Activated CD4-positive, alpha-beta T cell treated with anti-CD3 and anti-CD28 coated beads, Interleukin-2, amount 10 ng/mL, durations not matched to agents 7 days and 5 days (primary cell): ENCODE results near the gene S1PR3. TPM values are rescaled to one million over a fixed set of nuclear protein-coding genes. Genes with fewer than 3 reads are reported as not detected.

Experiments
- CTCF ChIA-PET: fragments of 350-600 bp; sonication (Branson Sonifier 250); formaldehyde crosslinking; loops from one replicate; lab custom pipeline; 2021; ENCODE audit warnings: antibody characterized with exemption; lab: Charles Lee
- POLR2A ChIA-PET: fragments of 350-600 bp; sonication (Branson Sonifier 250); formaldehyde crosslinking; loops from one replicate; lab custom pipeline; 2021; ENCODE audit warnings: antibody characterized with exemption; lab: Charles Lee
- DNase-seq: peaks from one replicate; pipeline ENCODE4 v3.0.0-alpha.2; 2020
- H3K27ac Mint-ChIP-seq: one replicate; pipeline ENCODE4 v1.8.0; 2021; ENCODE audit warnings: mild to moderate bottlenecking, moderate library complexity, mixed read lengths
- H3K27me3 Mint-ChIP-seq: one replicate; pipeline ENCODE4 v1.8.0; 2021; ENCODE audit warnings: mixed read lengths
- H3K36me3 Mint-ChIP-seq: one replicate; pipeline ENCODE4 v1.8.0; 2021; ENCODE audit warnings: low read depth, mixed read lengths
- H3K4me1 Mint-ChIP-seq: one replicate; pipeline ENCODE4 v1.8.0; 2021; ENCODE audit warnings: mixed read lengths
- H3K4me3 Mint-ChIP-seq: one replicate; pipeline ENCODE4 v1.8.0; 2021; ENCODE audit warnings: mild to moderate bottlenecking, moderate library complexity, mixed read lengths
- H3K9me3 Mint-ChIP-seq: one replicate; pipeline ENCODE4 v1.8.0; 2021; ENCODE audit warnings: mixed read lengths
- total RNA-seq, 2 experiments: library from RNA; stranded (reverse); gene quantifications; one replicate each; pipeline ENCODE4 v1.2.3, GENCODE V29; 2021

The S1PR3 gene
- total RNA-seq, 2 experiments from 2014 or later, result 0.12 to 0.15 TPM

DNA sequence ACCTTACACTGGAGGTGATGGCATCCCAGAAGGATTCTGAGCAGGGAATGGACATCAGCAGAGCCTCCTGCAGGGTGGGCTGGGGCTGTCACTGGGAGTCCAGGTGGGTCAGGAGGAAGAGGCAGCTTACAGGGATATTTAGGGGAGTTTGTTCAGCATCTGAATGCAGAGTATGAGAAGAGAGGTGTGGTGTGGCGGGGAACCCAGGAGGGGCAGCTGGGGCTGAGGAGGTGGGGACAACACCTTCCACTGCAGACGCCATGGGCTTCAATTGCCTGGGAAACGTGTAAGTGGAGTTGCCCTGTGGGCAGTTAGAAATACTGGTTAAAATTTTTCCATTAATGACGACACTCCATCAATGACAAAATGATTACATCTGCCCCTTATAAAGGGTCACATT is 33.5 kb downstream of the S1PR3 start:
- peaks cover 4% of the 10 kb centered on the region for H3K27me3 Mint-ChIP-seq
- H3K27ac Mint-ChIP-seq, result no peak overlapping the region
- H3K36me3 Mint-ChIP-seq, result no peaks in the 10 kb centered on the region
- H3K9me3 Mint-ChIP-seq, result peaks cover 4% of the 10 kb centered on the region
- no peak overlapping the region for H3K4me3 Mint-ChIP-seq
- POLR2A ChIA-PET, result no interaction called here
- CTCF ChIA-PET, result no interaction called here
- DNase-seq, result no peak
- H3K4me1 Mint-ChIP-seq, result no peaks in the 10 kb centered on the region

DNA sequence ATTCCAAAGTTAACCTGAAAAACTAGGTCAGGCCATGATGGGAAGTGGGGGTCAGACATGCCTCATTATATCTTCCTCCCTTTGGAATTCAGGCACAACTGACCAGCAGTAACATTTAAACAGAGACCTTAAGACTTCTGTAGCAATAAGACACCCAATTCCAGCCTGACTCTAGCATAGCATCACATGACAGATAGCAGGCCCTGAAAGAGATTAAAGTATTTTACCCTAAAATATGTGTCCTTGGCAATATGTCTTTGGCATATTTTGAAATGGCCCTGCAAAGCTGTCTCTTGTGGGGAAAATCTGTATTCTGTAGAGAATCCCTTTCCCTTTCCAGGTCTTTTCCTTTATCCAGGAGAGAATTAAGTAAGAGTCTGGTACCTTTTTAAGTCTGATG is 34.3 kb downstream of the S1PR3 start:
- ChIA-PET POLR2A (no interaction called here), CTCF (no interaction called here)
- H3K27me3 Mint-ChIP-seq, result peaks cover 4% of the 10 kb centered on the region
- H3K27ac Mint-ChIP-seq, result no peak overlapping the region
- H3K36me3 Mint-ChIP-seq, result no peaks in the 10 kb centered on the region
- H3K9me3 Mint-ChIP-seq, result peaks cover 7% of the 10 kb centered on the region
- DNase-seq, result no peak
- H3K4me3 Mint-ChIP-seq, result no peak overlapping the region
- H3K4me1 Mint-ChIP-seq, result no peaks in the 10 kb centered on the region

DNA sequence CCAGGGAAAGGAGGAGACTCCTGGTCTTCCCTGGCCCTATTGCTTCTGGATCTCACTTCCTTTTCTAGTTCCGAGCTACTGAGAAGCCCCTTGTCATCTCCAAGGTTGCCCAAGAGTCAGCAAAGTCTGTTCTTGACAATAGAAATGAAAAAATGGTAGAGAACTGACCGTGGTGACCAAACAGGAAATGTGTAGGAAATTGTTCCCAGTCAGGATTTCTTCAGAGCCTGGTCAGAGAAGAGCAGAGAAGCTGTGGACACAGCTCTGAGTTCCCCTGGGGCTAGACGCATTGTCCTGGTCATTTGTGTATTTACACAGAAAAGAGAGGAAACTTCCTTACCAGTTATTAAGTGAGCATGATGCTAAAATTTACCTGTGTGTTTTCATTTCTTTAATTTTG is 35.6 kb downstream of the S1PR3 start:
- Mint-ChIP-seq H3K27ac (no peak overlapping the region), H3K36me3 (no peaks in the 10 kb centered on the region), H3K4me1 (no peaks in the 10 kb centered on the region), H3K4me3 (no peak overlapping the region), H3K27me3 (peaks cover 10% of the 10 kb centered on the region), H3K9me3 (peaks cover 7% of the 10 kb centered on the region)
- no peak for DNase-seq
- ChIA-PET CTCF (no interaction called here), POLR2A (no interaction called here)

DNA sequence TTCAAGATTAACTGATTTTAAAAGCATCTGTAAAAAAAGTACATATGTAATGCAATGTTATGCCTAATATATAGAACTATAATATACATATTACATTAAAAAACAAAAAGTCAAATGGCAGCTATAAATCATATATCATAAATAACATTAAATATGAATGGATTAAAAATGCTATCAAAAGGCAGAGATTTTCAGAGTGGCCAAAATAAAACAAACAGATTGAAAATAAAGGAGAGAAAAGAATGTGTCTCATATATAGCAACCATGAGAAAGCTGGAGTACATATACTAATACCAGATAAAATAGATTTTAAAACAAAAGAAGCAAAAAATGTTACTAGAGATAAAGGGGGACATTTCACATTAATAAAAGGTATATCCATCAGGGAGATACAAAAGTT is 38.5 kb downstream of the S1PR3 start:
- ChIA-PET POLR2A (no interaction called here), CTCF (no interaction called here)
- Mint-ChIP-seq H3K4me3 (no peak overlapping the region), H3K27me3 (peaks cover 17% of the 10 kb centered on the region), H3K4me1 (no peaks in the 10 kb centered on the region), H3K36me3 (no peaks in the 10 kb centered on the region), H3K27ac (no peak overlapping the region), H3K9me3 (peaks cover 7% of the 10 kb centered on the region)
- no peak for DNase-seq

DNA sequence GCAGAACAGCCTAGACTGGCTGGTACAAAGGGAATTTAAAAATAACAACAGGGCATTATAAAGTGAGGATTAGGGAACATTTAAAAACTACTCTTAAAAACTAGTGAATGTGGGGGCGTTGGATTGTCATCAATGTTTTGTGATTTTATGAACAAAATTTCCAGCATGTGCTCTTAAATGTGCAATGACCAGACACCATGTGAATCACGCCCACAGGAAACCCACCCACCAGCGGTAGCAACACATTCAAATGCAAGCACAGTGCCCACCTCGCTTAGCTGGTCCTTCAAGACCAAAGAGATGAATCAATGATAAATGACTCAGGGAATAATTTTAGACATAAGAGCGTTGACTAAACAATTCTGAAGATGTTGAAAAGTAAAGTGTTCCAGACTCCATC is 40.9 kb downstream of the S1PR3 start:
- DNase-seq, result no peak
- ChIA-PET CTCF (no interaction called here), POLR2A (no interaction called here)
- peaks cover 7% of the 10 kb centered on the region for H3K9me3 Mint-ChIP-seq
- H3K36me3 Mint-ChIP-seq, result no peaks in the 10 kb centered on the region
- H3K4me1 Mint-ChIP-seq, result no peaks in the 10 kb centered on the region
- peaks cover 32% of the 10 kb centered on the region for H3K27me3 Mint-ChIP-seq
- no peak overlapping the region for H3K4me3 Mint-ChIP-seq
- no peak overlapping the region for H3K27ac Mint-ChIP-seq

DNA sequence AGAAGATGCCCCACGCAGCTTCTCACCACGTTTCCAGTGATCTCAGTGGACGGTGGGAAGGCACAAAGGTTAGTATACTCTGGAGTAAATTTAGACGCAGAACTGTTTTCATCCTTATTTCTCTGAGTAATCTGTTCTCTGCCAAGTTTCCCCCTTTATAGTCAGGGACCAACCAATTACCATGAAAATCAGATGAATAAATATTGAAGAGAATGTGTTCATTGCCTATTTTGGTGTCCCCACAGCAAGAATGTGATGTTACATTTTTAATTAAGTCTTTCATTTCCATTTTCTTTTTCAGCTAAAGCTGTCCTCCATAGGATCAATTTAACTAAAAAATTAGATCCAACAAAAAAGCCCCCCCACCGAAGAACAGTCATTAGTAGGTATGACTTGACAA is 41.4 kb downstream of the S1PR3 start:
- POLR2A ChIA-PET, result no interaction called here
- Mint-ChIP-seq H3K36me3 (no peaks in the 10 kb centered on the region), H3K9me3 (peaks cover 7% of the 10 kb centered on the region), H3K4me1 (no peaks in the 10 kb centered on the region), H3K4me3 (no peak overlapping the region), H3K27me3 (peaks cover 34% of the 10 kb centered on the region), H3K27ac (no peak overlapping the region)
- no peak for DNase-seq
- CTCF ChIA-PET, result no interaction called here

DNA sequence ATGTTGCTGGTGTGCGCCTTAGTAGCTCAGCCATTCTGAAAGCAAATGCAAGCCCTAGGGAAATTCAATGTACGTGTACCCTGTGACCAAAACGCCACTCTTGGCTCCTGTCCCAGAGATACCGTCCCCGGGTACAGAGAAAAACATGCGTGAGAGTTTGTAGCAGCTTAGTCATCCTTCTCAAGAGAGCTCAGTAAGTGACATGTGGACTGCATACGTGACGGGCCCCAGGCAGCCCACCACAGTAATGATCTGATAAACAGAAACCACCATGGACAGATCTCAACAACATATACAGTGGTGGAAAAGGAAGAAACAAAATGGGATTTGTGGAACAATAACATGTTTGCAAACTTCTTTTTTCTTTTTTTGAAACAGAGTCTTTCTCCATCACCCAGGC is 45.1 kb downstream of the S1PR3 start:
- Mint-ChIP-seq H3K4me3 (no peak overlapping the region), H3K27me3 (peaks cover 28% of the 10 kb centered on the region), H3K9me3 (no peaks in the 10 kb centered on the region), H3K36me3 (no peaks in the 10 kb centered on the region), H3K4me1 (no peaks in the 10 kb centered on the region), H3K27ac (no peak overlapping the region)
- DNase-seq, result no peak
- CTCF ChIA-PET, result interaction anchor here (0.6 to 1.2 kb wide), 2 partner anchors 34 to 317 kb away, joined by 3 read pairs; no protein-coding TSS in a partner anchor
- POLR2A ChIA-PET, result no interaction called here

DNA sequence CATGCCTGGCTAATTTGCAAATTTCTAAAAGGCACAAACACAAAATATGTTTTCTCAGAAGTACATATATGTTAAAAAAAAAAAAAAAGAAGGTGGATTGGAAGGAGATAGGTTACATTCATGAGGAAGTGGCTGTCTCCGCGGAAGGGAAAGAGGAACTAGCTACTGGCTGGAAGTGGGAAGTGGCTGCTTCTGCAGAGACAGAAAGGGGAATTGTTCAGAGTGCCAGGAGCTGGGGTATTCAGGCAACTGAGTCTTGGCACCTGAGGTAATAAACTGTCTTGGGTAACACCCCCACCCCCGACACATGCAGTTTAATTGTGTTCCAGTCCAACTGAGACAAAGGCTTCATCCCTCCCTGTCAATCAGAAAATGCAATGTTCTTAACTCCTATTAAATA is 45.6 kb downstream of the S1PR3 start:
- Mint-ChIP-seq H3K36me3 (no peaks in the 10 kb centered on the region), H3K4me3 (no peak overlapping the region), H3K27ac (no peak overlapping the region), H3K4me1 (no peaks in the 10 kb centered on the region), H3K9me3 (no peaks in the 10 kb centered on the region), H3K27me3 (peaks cover 26% of the 10 kb centered on the region)
- POLR2A ChIA-PET, result no interaction called here
- CTCF ChIA-PET, result interaction anchor here (0.6 kb wide), 1 partner anchor 42 kb away, joined by 3 read pairs; no protein-coding TSS in a partner anchor
- no peak for DNase-seq

DNA sequence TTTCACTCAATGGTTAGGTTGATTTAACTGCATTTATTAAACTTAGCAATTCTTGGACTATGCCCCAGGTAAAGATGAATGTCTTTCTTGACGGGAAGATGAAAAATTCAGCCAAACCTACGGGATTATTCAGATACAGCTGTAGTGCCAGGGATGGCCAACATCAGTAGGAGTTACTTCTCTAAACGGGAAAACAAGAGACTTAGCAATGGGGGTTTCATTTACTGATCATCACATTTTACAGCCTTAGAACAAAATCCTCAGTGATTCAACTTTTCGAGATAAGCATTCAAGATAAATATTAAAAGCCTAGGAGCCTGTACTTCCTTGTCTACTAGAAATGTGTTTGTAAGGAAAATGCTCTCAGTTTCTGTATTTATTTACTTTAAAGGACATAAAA is 46.1 kb downstream of the S1PR3 start:
- H3K4me1 Mint-ChIP-seq, result no peaks in the 10 kb centered on the region
- H3K27ac Mint-ChIP-seq, result no peak overlapping the region
- H3K9me3 Mint-ChIP-seq, result no peaks in the 10 kb centered on the region
- H3K4me3 Mint-ChIP-seq, result no peak overlapping the region
- no peaks in the 10 kb centered on the region for H3K36me3 Mint-ChIP-seq
- ChIA-PET CTCF (interaction anchor here (0.6 kb wide), 1 partner anchor 41 kb away, joined by 3 read pairs; no protein-coding TSS in a partner anchor), POLR2A (no interaction called here)
- H3K27me3 Mint-ChIP-seq, result peaks cover 24% of the 10 kb centered on the region
- DNase-seq, result no peak

DNA sequence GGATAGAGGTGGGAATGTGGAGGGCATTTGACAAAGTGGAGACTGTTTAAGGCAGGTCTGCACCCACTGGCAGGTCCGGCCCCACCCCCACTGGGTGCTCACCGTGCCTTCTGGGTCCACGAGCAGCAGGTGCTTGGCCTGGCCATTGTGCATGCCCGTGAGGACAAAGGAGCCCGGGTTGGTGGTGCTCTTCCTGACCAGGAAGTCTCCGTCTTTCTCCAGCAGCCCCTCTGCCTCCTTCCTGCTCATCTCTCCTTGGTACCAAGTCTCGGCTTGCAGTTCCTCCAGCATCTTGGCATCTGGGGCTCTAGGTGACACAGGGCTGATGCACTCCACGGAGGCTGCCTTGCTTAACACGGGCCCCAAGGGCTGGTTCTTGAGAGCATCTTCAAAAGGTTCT is 46.6 kb downstream of the S1PR3 start:
- H3K36me3 Mint-ChIP-seq, result no peaks in the 10 kb centered on the region
- no peaks in the 10 kb centered on the region for H3K4me1 Mint-ChIP-seq
- H3K27ac Mint-ChIP-seq, result no peak overlapping the region
- ChIA-PET POLR2A (no interaction called here), CTCF (no interaction called here)
- peaks cover 24% of the 10 kb centered on the region for H3K27me3 Mint-ChIP-seq
- no peaks in the 10 kb centered on the region for H3K9me3 Mint-ChIP-seq
- H3K4me3 Mint-ChIP-seq, result no peak overlapping the region
- no peak for DNase-seq

DNA sequence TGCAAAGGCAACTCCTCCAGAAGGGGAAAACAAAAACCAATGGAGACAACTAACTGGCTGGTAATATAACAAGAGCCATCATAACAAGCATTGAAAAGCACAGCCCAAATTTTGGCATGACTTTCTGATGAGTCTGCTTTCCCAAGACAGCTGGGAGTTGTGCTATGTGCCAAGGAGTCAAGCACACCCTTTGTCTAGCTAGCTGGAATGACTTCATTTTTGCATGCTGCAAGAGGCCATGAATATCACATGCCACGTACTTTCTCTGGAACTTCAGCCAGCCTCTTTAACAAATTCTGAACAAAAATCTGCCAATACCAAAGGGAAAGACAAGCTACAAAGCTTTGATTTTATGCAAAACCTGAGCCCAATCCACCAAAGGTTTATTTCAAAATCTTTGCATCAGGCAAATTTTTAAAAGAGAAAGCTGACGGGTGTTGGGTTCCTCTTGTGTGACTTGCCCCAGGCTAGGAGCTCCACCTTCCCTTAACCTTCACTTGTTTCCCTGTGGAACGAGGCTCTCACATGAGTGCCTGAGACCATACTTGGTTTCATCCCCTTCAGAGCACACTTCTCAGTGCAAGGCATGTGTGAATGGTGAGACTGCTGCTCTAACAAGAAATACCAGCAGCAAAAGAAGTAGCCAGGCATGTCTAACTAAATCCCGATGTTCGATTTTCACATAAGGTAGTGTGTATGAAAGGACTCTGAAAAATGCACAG is 47.3 kb downstream of the S1PR3 start:
- Mint-ChIP-seq H3K27me3 (peaks cover 24% of the 10 kb centered on the region), H3K4me3 (no peak overlapping the region), H3K36me3 (no peaks in the 10 kb centered on the region), H3K27ac (no peak overlapping the region), H3K9me3 (no peaks in the 10 kb centered on the region), H3K4me1 (no peaks in the 10 kb centered on the region)
- no peak for DNase-seq
- ChIA-PET POLR2A (no interaction called here), CTCF (no interaction called here)

DNA sequence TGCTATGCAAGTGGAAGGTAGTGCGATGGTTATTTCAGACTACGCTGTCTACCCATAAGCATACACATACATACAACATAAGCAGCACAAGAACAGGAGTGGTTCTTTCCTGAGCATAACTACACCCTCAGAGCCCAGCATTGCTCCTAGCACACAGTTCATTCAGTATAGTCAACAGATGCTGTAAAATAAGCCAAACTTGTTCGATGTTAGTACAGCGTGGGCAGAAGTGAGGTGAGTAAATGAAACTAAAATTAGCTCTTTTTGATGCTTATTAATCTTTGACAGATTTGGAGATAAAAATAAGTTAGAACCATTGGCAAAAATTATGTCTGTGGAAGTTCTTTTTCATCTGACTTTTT is 47.8 kb downstream of the S1PR3 start:
- Mint-ChIP-seq H3K4me1 (no peaks in the 10 kb centered on the region), H3K36me3 (no peaks in the 10 kb centered on the region), H3K4me3 (no peak overlapping the region), H3K27ac (no peak overlapping the region), H3K27me3 (peaks cover 24% of the 10 kb centered on the region), H3K9me3 (no peaks in the 10 kb centered on the region)
- CTCF ChIA-PET, result no interaction called here
- POLR2A ChIA-PET, result no interaction called here
- DNase-seq, result no peak

DNA sequence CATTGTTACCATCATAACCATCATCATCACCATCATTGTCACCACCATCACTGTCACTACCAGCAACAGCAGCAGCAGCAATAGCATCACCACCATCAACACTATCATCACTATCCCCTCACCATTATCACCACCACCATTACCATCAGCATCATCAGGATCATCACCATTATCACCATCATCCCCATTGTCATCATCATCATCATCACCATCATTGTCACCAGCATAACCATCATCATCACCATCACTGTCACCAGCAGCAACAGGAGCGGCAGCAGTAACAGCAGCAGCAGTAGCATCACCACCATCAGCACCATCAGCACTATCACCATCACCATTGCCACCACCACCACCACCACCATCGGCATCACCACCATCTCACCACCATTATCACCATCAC is 48.4 kb downstream of the S1PR3 start:
- POLR2A ChIA-PET, result no interaction called here
- no peak overlapping the region for H3K27ac Mint-ChIP-seq
- CTCF ChIA-PET, result no interaction called here

DNA sequence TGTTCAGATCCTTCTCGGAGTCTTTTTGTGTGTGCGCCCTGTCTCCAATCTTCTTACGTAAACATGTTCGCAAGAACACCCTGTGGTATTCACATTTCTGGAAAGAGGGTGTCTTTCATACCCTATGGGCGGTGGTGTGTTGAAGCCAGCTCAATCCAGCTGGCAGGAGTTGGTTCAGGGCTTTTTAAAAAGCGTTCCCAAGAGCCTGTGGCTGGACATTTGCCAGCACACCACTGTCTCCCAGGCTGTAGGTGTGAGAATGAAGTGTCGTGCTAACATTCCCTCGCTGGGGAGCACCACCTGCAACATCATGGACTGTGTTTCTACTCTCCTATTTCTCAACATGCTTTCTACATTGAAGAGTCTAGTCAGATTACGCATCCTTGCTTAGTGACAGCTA is 51.7 kb downstream of the S1PR3 start:
- CTCF ChIA-PET, result no interaction called here
- POLR2A ChIA-PET, result no interaction called here

More for the DNA sequence above, 48.4 kb downstream of the S1PR3 start:
- no peaks in the 10 kb centered on the region for H3K36me3 Mint-ChIP-seq
- peaks cover 20% of the 10 kb centered on the region for H3K27me3 Mint-ChIP-seq
- H3K9me3 Mint-ChIP-seq, result no peaks in the 10 kb centered on the region
- no peak overlapping the region for H3K4me3 Mint-ChIP-seq
- DNase-seq, result no peak
- H3K4me1 Mint-ChIP-seq, result no peaks in the 10 kb centered on the region

More for the DNA sequence above, 51.7 kb downstream of the S1PR3 start:
- no peak overlapping the region for H3K4me3 Mint-ChIP-seq
- no peaks in the 10 kb centered on the region for H3K9me3 Mint-ChIP-seq
- no peaks in the 10 kb centered on the region for H3K4me1 Mint-ChIP-seq
- H3K27ac Mint-ChIP-seq, result no peak overlapping the region
- DNase-seq, result no peak
- peaks cover 10% of the 10 kb centered on the region for H3K27me3 Mint-ChIP-seq
- H3K36me3 Mint-ChIP-seq, result no peaks in the 10 kb centered on the region
